ENCODE data around the gene TMED7. TPM values are rescaled to one million over a fixed set of nuclear protein-coding genes. Genes with fewer than 3 reads are reported as not detected.
"Not testable (repeated sequence)": the region's sequence is repeated elsewhere in the genome, so short reads cannot be mapped to it uniquely, and the experiment has no call there.

Gene TMED7
- total RNA-seq (10 to 100 TPM; 58.4 to 99.1 (median 82.3) TPM), polyA plus RNA-seq (10 to 100 TPM; 22.0 to 62.2 TPM)
- long read RNA-seq, donor 1, transcript TMED7-201 (3 exons, 3,757 nt) = major isoform, 82 of 86 reads
- long read RNA-seq, donor 1, partial matches to known transcripts = 4 of 86 reads
- long read RNA-seq, donor 1, other reads (novel, unspliced or antisense) = 0 of 86 reads
- long read RNA-seq, donor 2, transcript TMED7-201 (3 exons, 3,757 nt) = major isoform, 225 of 227 reads
- long read RNA-seq, donor 2, partial matches to known transcripts = 1 of 227 reads
- long read RNA-seq, donor 2, other reads (novel, unspliced or antisense) = 0 of 227 reads
- long read RNA-seq, donor 3, transcript TMED7-201 (3 exons, 3,757 nt) = major isoform, 115 of 118 reads
- long read RNA-seq, donor 3, partial matches to known transcripts = 2 of 118 reads
- long read RNA-seq, donor 3, other reads (novel, unspliced or antisense) = 1 of 118 reads

DNA sequence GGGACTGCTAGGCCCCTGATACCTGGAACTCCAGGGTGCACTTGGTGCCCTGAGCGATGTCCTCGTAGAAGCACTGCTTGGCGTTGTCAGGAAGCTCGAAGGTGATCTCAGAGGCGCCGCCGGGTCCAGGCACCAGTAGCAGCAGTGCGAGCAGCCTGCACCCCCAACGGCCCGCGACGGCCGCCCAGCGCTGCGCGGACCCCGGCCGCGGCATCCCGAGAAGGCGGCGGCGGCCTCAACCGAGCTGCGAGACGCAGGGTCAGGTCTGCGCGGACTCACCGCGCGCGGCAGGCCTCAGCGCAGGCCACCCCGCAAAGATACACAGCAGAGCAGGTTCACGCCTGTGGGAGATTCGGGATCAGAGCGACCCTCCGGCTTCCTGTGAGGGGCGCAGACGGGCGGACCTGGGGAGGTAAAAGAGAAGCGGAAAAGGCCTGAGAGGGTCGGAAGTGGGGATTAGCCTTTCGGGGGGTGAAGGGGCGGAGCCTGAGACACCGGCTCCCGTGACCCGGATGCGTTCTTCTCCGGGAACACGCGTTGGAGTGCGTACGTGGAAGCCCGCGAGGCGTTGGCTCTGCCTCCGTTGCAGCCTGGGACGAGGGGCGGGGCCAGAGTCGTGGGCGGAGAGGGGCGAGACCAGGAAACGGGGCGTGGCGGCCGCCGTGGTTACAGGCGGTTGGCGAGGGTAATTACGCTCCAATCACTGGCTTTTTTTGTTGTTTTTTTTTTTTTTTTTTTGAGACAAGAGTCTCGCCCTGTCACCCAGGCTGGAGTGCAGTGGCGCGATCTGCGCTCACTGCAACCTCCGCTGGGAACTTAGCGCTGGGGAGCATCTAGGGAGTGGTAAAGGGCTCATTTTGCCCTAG is at the start of gene TMED7:
TSS of gene TMED7 (minus strand) at position 458 of the 866 bp plus-strand sequence. CDS start at position 214, 244 bp downstream.
- TF ChIP-seq POLR2A (IDR thresholded peaks at IDR 0.05) (peak; percentile 39 to 97), CTCF (IDR thresholded peaks at IDR 0.05) (peak in 3 of 12 donors; percentile 5 to 20 (median 13))
- peak; percentile 100 for DNase-seq
- Histone ChIP-seq H3K4me1 (peaks cover 13 to 50% (median 39%) of the 10 kb centered on the region in 12 donors), H3K27me3 (no peaks in the 10 kb centered on the region), H3K36me3 (peaks cover 0 to 9% (median 0%) of the 10 kb centered on the region in 9 donors), H3K9me3 (no peaks in the 10 kb centered on the region), H3K4me3 (peak within 1 kb of the TSS; percentile 65 to 98 (median 84)), H3K27ac (peak within 1 kb of the TSS; percentile 79 to 99 (median 94))
- peak; percentile 99 to 100 (median 99) for ATAC-seq
- WGBS, 4 donors = 0 to 1% (median 1%) methylated on average over 32 to 77 of the region's 77 CpGs
- intact Hi-C loops (cut with DNase I) = loop anchor here in 5 of 10 donors (2.0 to 10.0 kb wide), 3 partner anchors 81 to 216 kb away; partner anchors contain the start of genes AP3S1 (in 4 of the 5), ATG12 (in 4 of the 5) and FEM1C (in 2 of the 5)

GRCh38 chr5:115674782-115675181 is 48.9 kb upstream of the TMED7 start:
- H3K27ac ChIP-seq; H3K36me3 ChIP-seq; H3K9me3 ChIP-seq; H3K27me3 ChIP-seq; DNase-seq; H3K4me3 ChIP-seq; H3K4me1 ChIP-seq; ATAC-seq; intact Hi-C loops (cut with DNase I): not testable (repeated sequence)
- 60 to 81% (median 74%) methylated on average over 10 to 11 of the region's 11 CpGs for WGBS, 4 donors

DNA sequence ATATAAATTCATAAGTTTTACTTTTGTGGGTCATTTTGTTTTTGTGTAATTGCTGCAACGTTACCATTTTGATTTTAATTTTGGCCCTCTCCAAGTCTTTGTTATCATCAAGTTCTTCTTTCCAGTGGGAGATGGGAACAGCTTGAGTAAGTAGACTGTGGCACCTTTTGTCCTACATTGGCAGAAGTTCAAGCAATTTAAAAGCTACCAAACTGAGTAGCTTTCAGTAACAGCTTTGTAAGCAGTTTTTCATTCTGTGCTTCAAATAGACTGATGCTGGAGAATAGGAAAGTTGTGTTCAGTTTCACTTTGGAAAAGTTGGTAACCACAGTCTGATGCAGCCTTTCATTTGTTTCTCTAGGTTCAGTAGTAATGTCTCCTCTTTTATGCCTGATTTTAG is 47.8 kb upstream of the TMED7 start:
- 0 to 39% (median 13%) methylated on average over 1 of the region's 1 CpG for WGBS, 4 donors
- Histone ChIP-seq H3K4me1 (no peaks in the 10 kb centered on the region), H3K36me3 (no peaks in the 10 kb centered on the region), H3K4me3 (no peak overlapping the region), H3K9me3 (peaks cover 0 to 10% (median 0%) of the 10 kb centered on the region in 12 donors), H3K27me3 (peaks cover 0 to 6% (median 0%) of the 10 kb centered on the region in 9 donors), H3K27ac (no peak overlapping the region)
- intact Hi-C loops (cut with DNase I) = no loop called here
- no peak for DNase-seq
- no peak for ATAC-seq
- no peak for TF ChIP-seq CTCF (IDR thresholded peaks at IDR 0.05)
- TF ChIP-seq POLR2A (IDR thresholded peaks at IDR 0.05) = no peak

DNA sequence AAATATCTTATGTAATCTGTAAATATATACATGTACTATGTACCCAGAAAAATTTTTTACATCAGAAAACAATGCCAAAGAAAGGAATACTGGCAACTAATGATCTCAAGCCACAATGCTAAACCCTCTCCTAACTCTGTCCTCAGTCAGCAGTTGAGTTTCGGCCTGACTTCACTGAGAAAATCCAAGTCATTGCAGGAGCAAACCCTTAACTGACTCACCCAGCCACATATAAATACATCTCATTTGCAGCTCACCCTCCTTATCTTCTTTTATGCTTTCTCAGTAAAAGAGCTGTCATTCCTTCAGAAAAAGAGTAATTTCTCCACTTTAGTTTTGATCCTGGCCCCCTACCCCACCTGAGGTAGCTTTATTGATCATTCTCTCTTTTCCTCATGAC is 46.1 kb upstream of the TMED7 start:
- H3K27ac ChIP-seq = no peak overlapping the region
- H3K4me1 ChIP-seq = no peaks in the 10 kb centered on the region
- H3K36me3 ChIP-seq = no peaks in the 10 kb centered on the region
- intact Hi-C loops (cut with DNase I) = no loop called here
- peaks cover 0 to 6% (median 0%) of the 10 kb centered on the region in 9 donors for H3K27me3 ChIP-seq
- no peak for ATAC-seq
- TF ChIP-seq POLR2A (IDR thresholded peaks at IDR 0.05) = no peak
- TF ChIP-seq CTCF (IDR thresholded peaks at IDR 0.05) = no peak
- H3K9me3 ChIP-seq = peaks cover 0 to 19% (median 2%) of the 10 kb centered on the region in 12 donors
- DNase-seq = no peak
- H3K4me3 ChIP-seq = no peak overlapping the region
- WGBS, 4 donors = 88 to 96% (median 94%) methylated on average over 1 of the region's 1 CpG

All from heart left ventricle (tissue), 16 donors.